ENCODE results near the gene SENP5.

SENP5 gene

GRCh38 chr3:196918968-196919367, 51.2 kb downstream of the SENP5 start:
- Histone ChIP-seq H3K4me1 (ENCODE audit: insufficient read depth, low read length) (no peaks in the 10 kb centered on the region), H3K9ac (ENCODE audit: low read depth, low read length) (no peak overlapping the region), H3K4me3 (ENCODE audit: low read depth in 1 of 2, low read length in 2 of 2) (no peak overlapping the region), H3K4me2 (ENCODE audit: insufficient read depth, low read length) (no peak overlapping the region), H3K9me3 (ENCODE audit: insufficient read depth, low read length, severe bottlenecking) (no peaks in the 10 kb centered on the region), H3K79me2 (ENCODE audit: insufficient read depth, low read length) (no peaks in the 10 kb centered on the region), H4K20me1 (ENCODE audit: insufficient read depth, low read length) (no peaks in the 10 kb centered on the region), H3K27ac (ENCODE audit: low read length) (no peak overlapping the region), H2AFZ (ENCODE audit: low read depth, low read length) (no peak overlapping the region), H3K36me3 (ENCODE audit: insufficient read depth, low read length) (peaks cover 31% of the 10 kb centered on the region), H3K27me3 (ENCODE audit: insufficient read depth, low read length, poor library complexity) (no peaks in the 10 kb centered on the region)
- DNase-seq (no peak), ATAC-seq (ENCODE audit: insufficient read depth, low read depth) (no peak)
- TF ChIP-seq EZH2 (IDR thresholded peaks at IDR 0.05; ENCODE audit: borderline replicate concordance, low read depth, low read length, severe bottlenecking), result no peak
- TF ChIP-seq, protein P1, sequence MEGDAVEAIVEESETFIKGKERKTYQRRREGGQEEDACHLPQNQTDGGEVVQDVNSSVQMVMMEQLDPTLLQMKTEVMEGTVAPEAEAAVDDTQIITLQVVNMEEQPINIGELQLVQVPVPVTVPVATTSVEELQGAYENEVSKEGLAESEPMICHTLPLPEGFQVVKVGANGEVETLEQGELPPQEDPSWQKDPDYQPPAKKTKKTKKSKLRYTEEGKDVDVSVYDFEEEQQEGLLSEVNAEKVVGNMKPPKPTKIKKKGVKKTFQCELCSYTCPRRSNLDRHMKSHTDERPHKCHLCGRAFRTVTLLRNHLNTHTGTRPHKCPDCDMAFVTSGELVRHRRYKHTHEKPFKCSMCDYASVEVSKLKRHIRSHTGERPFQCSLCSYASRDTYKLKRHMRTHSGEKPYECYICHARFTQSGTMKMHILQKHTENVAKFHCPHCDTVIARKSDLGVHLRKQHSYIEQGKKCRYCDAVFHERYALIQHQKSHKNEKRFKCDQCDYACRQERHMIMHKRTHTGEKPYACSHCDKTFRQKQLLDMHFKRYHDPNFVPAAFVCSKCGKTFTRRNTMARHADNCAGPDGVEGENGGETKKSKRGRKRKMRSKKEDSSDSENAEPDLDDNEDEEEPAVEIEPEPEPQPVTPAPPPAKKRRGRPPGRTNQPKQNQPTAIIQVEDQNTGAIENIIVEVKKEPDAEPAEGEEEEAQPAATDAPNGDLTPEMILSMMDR (IDR thresholded peaks at IDR 0.05; ENCODE audit: borderline replicate concordance, extremely low read depth, low read length, poor library complexity, severe bottlenecking), result no peak

DNA sequence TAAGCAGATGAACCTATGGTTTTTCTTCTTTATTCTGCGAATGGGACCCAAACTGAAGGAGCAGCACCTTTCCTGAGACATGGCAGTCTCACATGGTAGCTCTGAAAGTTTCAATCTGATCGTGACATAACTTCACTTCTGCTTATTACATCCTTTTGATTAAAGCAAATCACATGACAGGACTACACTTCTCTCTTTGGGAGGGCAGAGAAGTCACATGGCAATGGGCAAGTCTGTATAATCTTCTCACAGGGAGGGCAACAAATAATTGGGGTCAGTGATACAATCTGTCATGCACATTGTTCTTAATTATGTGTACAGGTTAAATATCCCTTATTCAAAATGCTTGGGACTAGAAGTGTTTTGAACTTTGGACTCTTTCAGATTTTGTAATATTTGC, 53.0 kb downstream of the SENP5 start:
- no peak overlapping the region for H3K4me2 ChIP-seq (ENCODE audit: insufficient read depth, low read length)
- peaks cover 21% of the 10 kb centered on the region for H3K36me3 ChIP-seq (ENCODE audit: insufficient read depth, low read length)
- no peak overlapping the region for H3K9ac ChIP-seq (ENCODE audit: low read depth, low read length)
- no peak for DNase-seq
- H3K27me3 ChIP-seq (ENCODE audit: insufficient read depth, low read length, poor library complexity), result no peaks in the 10 kb centered on the region
- H3K27ac ChIP-seq (ENCODE audit: low read length), result no peak overlapping the region
- H3K4me3 ChIP-seq (ENCODE audit: low read depth in 1 of 2, low read length in 2 of 2), result no peak overlapping the region
- no peaks in the 10 kb centered on the region for H3K4me1 ChIP-seq (ENCODE audit: insufficient read depth, low read length)
- no peaks in the 10 kb centered on the region for H4K20me1 ChIP-seq (ENCODE audit: insufficient read depth, low read length)
- no peaks in the 10 kb centered on the region for H3K9me3 ChIP-seq (ENCODE audit: insufficient read depth, low read length, severe bottlenecking)
- ATAC-seq (ENCODE audit: insufficient read depth, low read depth), result no peak
- no peak overlapping the region for H2AFZ ChIP-seq (ENCODE audit: low read depth, low read length)
- TF ChIP-seq EZH2 (IDR thresholded peaks at IDR 0.05; ENCODE audit: borderline replicate concordance, low read depth, low read length, severe bottlenecking), result no peak
- TF ChIP-seq, protein P1 (IDR thresholded peaks at IDR 0.05; ENCODE audit: borderline replicate concordance, extremely low read depth, low read length, poor library complexity, severe bottlenecking), result no peak
- no peaks in the 10 kb centered on the region for H3K79me2 ChIP-seq (ENCODE audit: insufficient read depth, low read length)

- Histone ChIP-seq H3K27me3 (ENCODE audit: insufficient read depth, low read length, poor library complexity) (no peaks in the 10 kb centered on the region), H3K36me3 (ENCODE audit: insufficient read depth, low read length) (peaks cover 46% of the 10 kb centered on the region), H4K20me1 (ENCODE audit: insufficient read depth, low read length) (no peaks in the 10 kb centered on the region), H3K27ac (ENCODE audit: low read length) (no peak overlapping the region), H3K4me1 (ENCODE audit: insufficient read depth, low read length) (no peaks in the 10 kb centered on the region), H3K9me3 (ENCODE audit: insufficient read depth, low read length, severe bottlenecking) (no peaks in the 10 kb centered on the region), H3K79me2 (ENCODE audit: insufficient read depth, low read length) (no peaks in the 10 kb centered on the region), H2AFZ (ENCODE audit: low read depth, low read length) (no peak overlapping the region), H3K4me3 (ENCODE audit: low read depth in 1 of 2, low read length in 2 of 2) (no peak overlapping the region), H3K4me2 (ENCODE audit: insufficient read depth, low read length) (no peak overlapping the region), H3K9ac (ENCODE audit: low read depth, low read length) (no peak overlapping the region)
- DNase-seq, result no peak
- ATAC-seq (ENCODE audit: insufficient read depth, low read depth), result no peak
- no peak for TF ChIP-seq EZH2 (IDR thresholded peaks at IDR 0.05; ENCODE audit: borderline replicate concordance, low read depth, low read length, severe bottlenecking)
- TF ChIP-seq, protein P1 (IDR thresholded peaks at IDR 0.05; ENCODE audit: borderline replicate concordance, extremely low read depth, low read length, poor library complexity, severe bottlenecking), result no peak
These were observed 60.1 kb downstream of the SENP5 start for GRCh38 chr3:196927571-196928453.

Data from DND-41 (cell line).